IPS-20b (cell line): Measurements from ENCODE around the gene WNK1.

Experiments
- H3K27ac ChIP-seq: one replicate; pipeline ENCODE4 v1.5.1; 2013; ENCODE audit warnings: low read length
- H3K27me3 ChIP-seq: 2 replicates; pipeline ENCODE4 v1.6.1; 2013; ENCODE audit warnings: mild to moderate bottlenecking, low read length, inconsistent platforms; ENCODE audit not compliant: insufficient read depth
- H3K36me3 ChIP-seq: 2 replicates; pipeline ENCODE4 v1.6.1; 2013; ENCODE audit warnings: low read depth, mild to moderate bottlenecking, inconsistent platforms, low read length, moderate library complexity; ENCODE audit not compliant: insufficient read depth
- H3K4me1 ChIP-seq: 2 replicates; pipeline ENCODE4 v1.6.1; 2013; ENCODE audit warnings: mild to moderate bottlenecking, control low read depth, inconsistent platforms, low read length, moderate library complexity; ENCODE audit not compliant: insufficient read depth
- H3K4me3 ChIP-seq: 2 replicates; pipeline ENCODE4 v1.5.1; 2013; ENCODE audit warnings: mild to moderate bottlenecking, low read length, inconsistent platforms
- H3K9ac ChIP-seq: 2 replicates; pipeline ENCODE4 v1.6.1; 2013; ENCODE audit warnings: low read depth, mild to moderate bottlenecking, inconsistent platforms, low read length, moderate library complexity
- H3K9me3 ChIP-seq: 2 replicates; pipeline ENCODE4 v1.6.1; 2013; ENCODE audit warnings: mild to moderate bottlenecking, low read depth, low read length, inconsistent platforms; ENCODE audit not compliant: insufficient read depth

Gene WNK1

GRCh38 chr12:725076-725475 is 27.3 kb upstream of the WNK1 start:
- Histone ChIP-seq H3K27me3 (no peaks in the 10 kb centered on the region), H3K36me3 (no peaks in the 10 kb centered on the region), H3K9ac (no peak overlapping the region), H3K9me3 (no peaks in the 10 kb centered on the region), H3K27ac (no peak overlapping the region), H3K4me3 (no peak overlapping the region), H3K4me1 (peaks cover 5% of the 10 kb centered on the region; the same call in 1 of the 2 replicates)

GRCh38 chr12:726281-727140 is 25.9 kb upstream of the WNK1 start:
- Histone ChIP-seq H3K27ac (no peak overlapping the region), H3K9me3 (no peaks in the 10 kb centered on the region), H3K27me3 (no peaks in the 10 kb centered on the region), H3K9ac (no peak overlapping the region), H3K4me3 (no peak overlapping the region), H3K36me3 (no peaks in the 10 kb centered on the region), H3K4me1 (peaks cover 5% of the 10 kb centered on the region; the same call in 1 of the 2 replicates)

- Histone ChIP-seq H3K4me3 (no peak overlapping the region), H3K4me1 (peaks cover 5% of the 10 kb centered on the region; the same call in 1 of the 2 replicates), H3K27me3 (no peaks in the 10 kb centered on the region), H3K9ac (no peak overlapping the region), H3K36me3 (no peaks in the 10 kb centered on the region), H3K9me3 (no peaks in the 10 kb centered on the region), H3K27ac (no peak overlapping the region)
Observed at GRCh38 chr12:727321-727720, 25.1 kb upstream of the WNK1 start.

- Histone ChIP-seq H3K9me3 (no peaks in the 10 kb centered on the region), H3K27me3 (no peaks in the 10 kb centered on the region), H3K9ac (no peak overlapping the region), H3K4me3 (no peak overlapping the region), H3K4me1 (peaks cover 3% of the 10 kb centered on the region; the same call in 1 of the 2 replicates), H3K36me3 (no peaks in the 10 kb centered on the region), H3K27ac (no peak overlapping the region)
Observed at GRCh38 chr12:728781-729180, 23.6 kb upstream of the WNK1 start.

GRCh38 chr12:729221-729620 is 23.2 kb upstream of the WNK1 start:
- Histone ChIP-seq H3K36me3 (no peaks in the 10 kb centered on the region), H3K9ac (no peak overlapping the region), H3K4me1 (peaks cover 2% of the 10 kb centered on the region; the same call in 1 of the 2 replicates), H3K9me3 (no peaks in the 10 kb centered on the region), H3K27me3 (no peaks in the 10 kb centered on the region), H3K27ac (no peak overlapping the region), H3K4me3 (no peak overlapping the region)

DNA sequence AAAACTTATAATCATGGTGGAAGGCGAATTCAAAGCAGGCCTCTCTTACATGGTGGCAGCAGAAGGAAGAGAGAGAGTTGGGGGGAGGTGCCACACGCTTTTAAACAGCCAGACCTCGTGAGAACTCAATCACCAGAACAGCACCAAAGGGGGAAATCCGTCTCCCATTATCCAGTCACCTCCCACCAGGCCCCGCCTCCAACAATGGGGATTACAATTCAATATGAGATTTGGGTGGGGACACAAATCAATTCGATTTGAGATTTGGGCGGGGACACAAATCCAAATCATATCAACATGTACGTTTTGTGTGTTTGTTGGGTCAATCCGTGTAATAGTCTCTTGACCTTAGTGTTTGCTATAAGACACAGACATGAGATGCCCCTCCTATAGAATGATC is 21.8 kb upstream of the WNK1 start:
- Histone ChIP-seq H3K36me3 (no peaks in the 10 kb centered on the region), H3K27ac (no peak overlapping the region), H3K4me3 (no peak overlapping the region)

DNA sequence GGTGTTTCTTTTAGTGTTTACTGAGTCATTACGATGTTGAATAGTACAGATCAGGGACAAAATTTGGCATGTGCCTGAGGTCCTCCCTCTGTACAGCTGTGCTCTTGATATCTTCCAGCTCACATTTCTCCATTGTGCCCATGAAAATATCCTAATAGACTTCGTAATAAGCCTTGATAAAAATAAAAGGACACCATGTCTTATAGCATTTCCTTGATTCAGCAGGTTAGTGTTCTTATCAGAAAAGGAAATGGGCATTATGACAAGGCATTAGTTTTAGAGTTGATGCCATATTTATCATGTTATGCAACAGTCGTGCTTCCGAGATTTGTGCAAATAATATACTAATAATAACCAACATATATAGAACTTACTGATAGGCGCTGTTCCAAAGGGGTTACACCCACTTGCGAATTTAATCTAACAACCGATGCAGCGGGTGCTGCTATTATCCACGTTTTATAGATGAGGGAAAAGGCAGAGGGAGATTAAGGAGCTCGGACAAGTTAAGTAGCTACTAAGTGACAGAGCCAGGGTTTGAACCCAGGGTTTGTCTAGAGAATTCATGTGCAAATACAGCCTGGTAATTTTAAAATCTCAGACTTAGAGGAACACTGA is 15.1 kb upstream of the WNK1 start:
- Histone ChIP-seq H3K4me3 (no peak overlapping the region), H3K9ac (no peak overlapping the region), H3K4me1 (no peaks in the 10 kb centered on the region), H3K36me3 (no peaks in the 10 kb centered on the region), H3K27me3 (no peaks in the 10 kb centered on the region), H3K27ac (no peak overlapping the region), H3K9me3 (no peaks in the 10 kb centered on the region)

More for the DNA sequence above, 21.8 kb upstream of the WNK1 start:
- no peaks in the 10 kb centered on the region for H3K9me3 ChIP-seq
- H3K9ac ChIP-seq: no peak overlapping the region
- H3K27me3 ChIP-seq: no peaks in the 10 kb centered on the region
- H3K4me1 ChIP-seq: no peaks in the 10 kb centered on the region

- H3K36me3 ChIP-seq: no peaks in the 10 kb centered on the region
- no peaks in the 10 kb centered on the region for H3K4me1 ChIP-seq
- no peak overlapping the region for H3K27ac ChIP-seq
- no peak overlapping the region for H3K4me3 ChIP-seq
- no peaks in the 10 kb centered on the region for H3K9me3 ChIP-seq
- no peaks in the 10 kb centered on the region for H3K27me3 ChIP-seq
- H3K9ac ChIP-seq: no peak overlapping the region
Observed at GRCh38 chr12:738712-739111, 13.7 kb upstream of the WNK1 start.

DNA sequence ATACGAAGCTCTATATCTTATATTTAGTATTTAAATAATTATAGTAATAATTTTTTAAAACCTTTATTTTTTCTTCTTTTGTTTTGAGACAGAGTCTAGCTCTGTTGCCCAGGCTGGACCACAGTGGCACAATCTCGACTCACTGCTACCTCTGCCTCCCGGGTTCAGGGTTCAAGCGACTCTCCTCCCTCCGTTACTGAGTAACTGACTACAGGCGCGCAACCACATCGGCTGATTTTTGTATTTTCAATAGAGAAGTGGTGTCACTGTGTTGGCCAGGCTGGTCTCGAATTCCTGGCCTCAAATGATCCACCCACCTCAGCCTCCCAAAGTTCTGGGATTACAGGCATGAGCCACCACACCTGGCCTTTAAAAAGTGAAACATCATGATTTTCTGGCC is 13.0 kb upstream of the WNK1 start:
- Histone ChIP-seq H3K9me3 (no peaks in the 10 kb centered on the region), H3K27ac (no peak overlapping the region), H3K9ac (no peak overlapping the region), H3K4me1 (no peaks in the 10 kb centered on the region), H3K27me3 (no peaks in the 10 kb centered on the region), H3K4me3 (no peak overlapping the region), H3K36me3 (no peaks in the 10 kb centered on the region)

DNA sequence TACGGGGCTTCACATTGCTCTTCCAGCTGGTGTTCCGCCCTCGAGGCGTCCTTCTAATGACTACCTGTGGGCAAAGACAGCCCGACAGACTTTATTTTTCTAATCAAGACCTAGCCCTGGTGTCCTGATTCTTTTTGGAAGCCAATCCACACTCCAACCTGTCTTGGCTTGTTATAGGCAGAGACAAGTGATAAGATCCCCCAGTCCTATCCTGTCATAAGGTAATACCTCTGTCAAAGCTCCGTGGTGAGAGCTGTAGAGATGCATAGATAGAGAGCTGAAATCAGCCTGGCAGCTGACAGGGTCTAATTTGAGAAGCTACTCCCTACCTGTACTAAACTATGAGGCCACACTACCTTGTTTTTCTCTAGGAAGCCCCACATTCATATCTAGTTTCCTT is 11.5 kb upstream of the WNK1 start:
- Histone ChIP-seq H3K4me1 (no peaks in the 10 kb centered on the region), H3K4me3 (no peak overlapping the region), H3K27ac (no peak overlapping the region), H3K36me3 (no peaks in the 10 kb centered on the region), H3K27me3 (no peaks in the 10 kb centered on the region), H3K9me3 (no peaks in the 10 kb centered on the region), H3K9ac (no peak overlapping the region)

DNA sequence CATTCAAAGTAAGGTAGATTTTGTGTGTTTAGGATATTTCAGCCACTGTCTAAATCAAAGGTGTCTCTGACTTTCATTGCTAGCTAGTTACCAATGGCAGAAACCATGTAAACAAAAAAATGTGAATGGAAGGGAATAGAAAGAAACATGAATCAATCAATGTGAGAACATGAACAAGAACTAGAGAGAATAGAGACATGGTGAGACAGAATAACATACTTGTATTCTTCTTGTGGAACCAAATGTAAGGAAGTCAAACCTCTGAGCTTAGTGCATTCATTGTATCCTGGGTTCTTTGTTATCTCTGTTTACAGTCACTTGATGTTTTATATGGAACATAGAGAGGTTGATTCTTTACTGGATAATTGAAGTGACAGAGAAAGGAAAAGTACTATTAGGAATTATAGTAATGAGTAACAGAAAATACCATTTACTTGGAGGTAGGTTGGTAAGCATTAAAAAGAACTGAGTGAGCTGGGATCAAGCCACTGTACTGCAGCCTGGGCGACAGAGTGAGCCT is 2.6 kb upstream of the WNK1 start:
- no peaks in the 10 kb centered on the region for H3K9me3 ChIP-seq
- no peak overlapping the region for H3K4me3 ChIP-seq
- no peaks in the 10 kb centered on the region for H3K36me3 ChIP-seq
- no peak overlapping the region for H3K27ac ChIP-seq
- H3K4me1 ChIP-seq: no peaks in the 10 kb centered on the region; the same call in 1 of the 2 replicates
- H3K9ac ChIP-seq: no peak overlapping the region
- H3K27me3 ChIP-seq: no peaks in the 10 kb centered on the region
